Glomerular visceral epithelial cell (primary cell): ENCODE measurements around the gene S100G.
A peak's percentile ranks its signal among the peaks of the same experiment; 100 is the strongest.

Experiments used
- DNase-seq: peaks from one replicate; pipeline ENCODE4 v3.0.0-alpha.2; 2016; ENCODE audit errors: extremely low spot score

S100G gene

GRCh38 chrX:16646366-16647138, 3.4 kb upstream of the S100G start:
- no peak for DNase-seq

GRCh38 chrX:16651391-16652024, 1.6 kb downstream of the S100G start:
- no peak for DNase-seq

DNA sequence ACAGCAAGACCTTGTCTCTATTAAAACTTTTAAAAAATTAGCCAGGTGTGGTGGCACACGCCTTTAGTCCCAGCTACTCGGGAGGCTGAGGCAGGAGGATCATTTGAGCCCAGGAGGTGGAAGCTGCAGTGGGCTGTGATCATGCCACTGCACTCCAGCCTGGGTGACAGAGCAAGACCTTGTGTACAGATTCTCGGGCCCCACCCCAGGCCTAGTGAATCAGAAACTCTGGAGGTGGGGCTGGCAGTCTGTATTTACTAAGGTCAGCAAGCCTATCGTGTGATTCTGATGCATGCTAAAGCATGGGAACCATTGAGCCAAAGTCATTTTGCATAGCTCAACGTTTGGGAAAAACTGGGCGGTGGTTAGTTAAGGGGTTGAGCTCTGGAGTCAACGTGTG, 3.5 kb downstream of the S100G start:
- no peak for DNase-seq

GRCh38 chrX:16654093-16654492, 4.1 kb downstream of the S100G start:
- DNase-seq: no peak

- DNase-seq: no peak
Observed at GRCh38 chrX:16658284-16658683, 8.3 kb downstream of the S100G start.

DNA sequence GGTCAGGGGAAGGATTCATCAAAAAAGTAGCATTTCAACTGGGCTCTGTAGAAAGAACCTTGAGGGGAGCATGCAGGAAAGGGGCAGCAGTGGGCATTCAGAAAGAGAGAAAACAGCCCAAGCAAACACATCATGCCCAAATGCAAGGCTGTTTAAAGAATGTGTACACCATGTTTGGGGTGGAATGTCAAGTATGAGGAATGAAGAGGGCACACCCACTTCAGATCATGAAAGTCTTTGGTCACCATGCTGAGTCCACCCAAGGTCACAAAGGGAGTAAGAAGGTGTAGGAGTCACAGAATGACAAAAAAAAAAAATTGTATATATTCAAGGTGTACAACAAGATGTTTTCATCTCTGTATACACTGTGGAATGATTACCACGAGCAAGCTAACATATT, 9.4 kb downstream of the S100G start:
- no peak for DNase-seq

DNA sequence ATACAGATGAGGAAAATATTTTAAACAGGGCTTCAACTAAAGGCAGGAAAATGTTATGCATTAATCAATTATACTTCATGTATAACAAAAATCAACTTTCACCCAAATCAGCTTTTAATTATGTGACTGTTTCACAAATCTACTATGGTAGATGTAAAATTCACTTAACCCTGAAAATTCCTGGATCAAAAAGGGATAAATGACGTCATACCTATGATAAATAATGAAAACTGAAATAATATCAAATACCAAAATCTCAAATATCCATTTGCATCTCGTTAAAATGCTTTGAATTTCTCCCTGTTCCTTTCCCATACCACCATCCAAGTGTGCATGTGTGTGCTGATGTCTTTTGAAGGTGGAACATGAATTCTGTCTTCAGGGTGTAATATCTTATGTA, 11.5 kb downstream of the S100G start:
- DNase-seq: no peak

- no peak for DNase-seq
Observed at GRCh38 chrX:16662402-16662801, 12.4 kb downstream of the S100G start.

GRCh38 chrX:16664074-16664473, 14.1 kb downstream of the S100G start:
- DNase-seq: no peak

DNA sequence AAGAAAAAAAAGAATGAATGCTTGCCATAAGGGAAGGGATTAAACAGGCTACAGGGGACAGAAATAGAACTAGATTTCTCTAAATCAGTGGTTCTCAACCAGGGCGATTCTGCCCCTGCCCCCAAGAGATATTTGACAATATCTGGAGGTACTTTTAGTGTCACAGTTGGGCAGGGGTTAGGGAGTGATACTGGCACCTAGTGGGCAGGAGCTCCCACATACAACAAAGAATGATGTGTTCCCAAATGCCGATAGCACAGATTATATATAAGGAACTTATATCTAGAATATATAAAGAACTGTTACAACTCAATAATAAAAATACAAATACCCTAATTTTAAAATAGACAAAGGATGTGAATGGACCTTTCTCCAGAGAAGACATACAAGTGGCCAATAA, 14.7 kb downstream of the S100G start:
- DNase-seq: no peak

DNA sequence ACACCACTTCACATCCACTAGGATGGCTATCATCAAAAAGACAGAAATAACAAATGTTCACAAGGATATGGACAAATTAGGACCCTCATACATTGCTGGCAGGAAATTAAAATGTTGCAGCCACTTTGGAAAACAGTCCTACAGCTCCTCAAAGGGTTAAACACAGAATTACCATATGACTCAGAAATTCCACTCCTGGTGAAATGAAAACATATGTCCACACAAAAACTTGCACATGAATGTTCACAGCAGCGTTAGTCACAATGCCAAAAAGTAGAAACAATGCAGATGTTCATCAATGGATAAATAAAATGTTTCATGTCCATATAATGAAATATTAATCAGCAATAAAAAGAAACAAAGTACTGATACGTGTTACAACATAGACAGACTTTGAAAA, 15.1 kb downstream of the S100G start:
- DNase-seq: peak; percentile 6

GRCh38 chrX:16666541-16666940, 16.6 kb downstream of the S100G start:
- DNase-seq: peak; percentile 50

DNA sequence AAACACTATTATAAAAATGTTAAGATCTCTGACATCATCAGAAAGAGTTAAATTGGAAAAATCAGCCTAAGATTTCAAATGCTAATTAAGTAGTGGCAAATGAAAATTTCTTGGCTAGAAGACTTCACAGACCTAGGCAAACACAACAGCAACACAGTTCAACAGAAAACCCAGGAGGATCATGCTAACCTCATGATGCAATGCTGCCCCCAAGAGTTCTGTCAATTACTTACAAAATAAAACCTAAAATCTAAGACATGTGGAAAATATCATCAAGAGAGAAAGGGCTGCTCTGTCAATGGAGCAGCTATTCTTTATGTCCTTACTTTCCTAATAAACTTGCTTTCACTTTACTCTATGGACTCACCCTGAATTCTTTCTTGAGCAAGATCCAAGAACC, 21.0 kb downstream of the S100G start:
- peak; percentile 38 for DNase-seq

GRCh38 chrX:16678689-16679088, 28.7 kb downstream of the S100G start:
- no peak for DNase-seq

GRCh38 chrX:16683007-16683664, 33.2 kb downstream of the S100G start:
- no peak for DNase-seq

DNA sequence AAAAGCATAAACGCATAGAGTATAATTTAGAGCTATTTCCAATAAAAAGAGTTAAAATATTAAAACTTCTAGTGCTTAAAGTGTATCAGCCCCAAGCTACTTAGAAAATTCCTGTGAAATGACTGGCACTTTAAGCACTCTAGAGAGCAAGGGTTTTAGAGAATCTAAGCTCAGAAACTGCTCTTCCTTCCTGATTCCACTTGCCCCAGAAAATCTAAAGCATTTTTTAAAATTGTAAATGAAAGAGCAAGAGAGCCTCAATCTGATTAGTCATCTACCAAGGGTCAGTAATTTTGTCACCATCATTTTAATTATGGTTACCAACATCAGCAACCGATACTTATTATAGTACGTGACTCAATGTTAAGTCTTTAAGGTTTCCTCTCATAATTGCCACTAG, 37.6 kb downstream of the S100G start:
- DNase-seq: peak; percentile 7

DNA sequence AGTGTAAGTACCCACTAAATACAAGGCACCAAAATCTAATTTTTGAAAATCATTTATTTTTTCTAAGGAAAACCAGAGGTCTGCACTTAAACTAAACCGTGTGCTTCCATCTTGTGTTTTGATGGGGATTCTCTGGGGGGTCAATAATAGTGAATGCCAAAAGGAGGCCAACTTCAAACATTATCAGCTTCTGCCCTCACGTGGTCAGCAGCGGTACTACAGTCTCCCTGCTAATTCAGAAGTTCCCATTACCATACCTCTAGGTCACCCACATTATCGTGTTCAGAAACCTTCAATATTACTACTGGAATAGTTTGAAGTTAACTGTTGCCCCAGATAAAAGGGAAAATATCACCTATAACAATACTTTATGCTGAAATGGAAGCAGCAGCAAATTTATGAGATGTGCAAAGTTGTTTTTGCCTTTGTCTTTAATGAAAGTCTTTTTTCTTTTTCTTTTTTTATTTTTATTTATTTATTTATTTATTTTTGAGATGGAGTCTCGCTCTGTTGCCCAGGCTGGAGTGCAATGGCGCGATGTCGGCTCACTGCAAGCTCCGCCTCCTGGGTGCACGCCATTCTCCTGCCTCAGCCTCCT, 45.2 kb downstream of the S100G start:
- DNase-seq: peak; percentile 43

DNA sequence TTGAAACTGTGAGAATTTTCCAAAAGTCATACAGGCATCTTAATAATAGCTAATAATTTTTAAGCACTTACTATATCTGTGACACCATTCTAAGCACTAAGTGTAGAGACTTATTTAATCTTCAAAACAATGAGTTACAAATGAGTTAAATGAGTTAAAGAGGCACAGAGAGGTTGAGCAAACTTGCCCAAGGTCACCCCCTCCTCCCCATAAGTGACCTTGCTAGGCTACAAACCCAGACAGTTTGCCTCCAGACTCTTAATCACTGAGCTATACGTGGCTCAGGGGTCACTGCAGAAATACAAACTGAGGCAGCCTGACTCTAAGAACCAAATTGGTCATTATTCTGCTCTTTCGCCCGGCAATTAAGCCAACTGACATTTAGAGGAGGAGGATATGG, 47.0 kb downstream of the S100G start:
- DNase-seq: no peak

GRCh38 chrX:16699389-16699788, 49.4 kb downstream of the S100G start:
- no peak for DNase-seq

GRCh38 chrX:16700734-16701133, 50.8 kb downstream of the S100G start:
- DNase-seq: no peak

DNA sequence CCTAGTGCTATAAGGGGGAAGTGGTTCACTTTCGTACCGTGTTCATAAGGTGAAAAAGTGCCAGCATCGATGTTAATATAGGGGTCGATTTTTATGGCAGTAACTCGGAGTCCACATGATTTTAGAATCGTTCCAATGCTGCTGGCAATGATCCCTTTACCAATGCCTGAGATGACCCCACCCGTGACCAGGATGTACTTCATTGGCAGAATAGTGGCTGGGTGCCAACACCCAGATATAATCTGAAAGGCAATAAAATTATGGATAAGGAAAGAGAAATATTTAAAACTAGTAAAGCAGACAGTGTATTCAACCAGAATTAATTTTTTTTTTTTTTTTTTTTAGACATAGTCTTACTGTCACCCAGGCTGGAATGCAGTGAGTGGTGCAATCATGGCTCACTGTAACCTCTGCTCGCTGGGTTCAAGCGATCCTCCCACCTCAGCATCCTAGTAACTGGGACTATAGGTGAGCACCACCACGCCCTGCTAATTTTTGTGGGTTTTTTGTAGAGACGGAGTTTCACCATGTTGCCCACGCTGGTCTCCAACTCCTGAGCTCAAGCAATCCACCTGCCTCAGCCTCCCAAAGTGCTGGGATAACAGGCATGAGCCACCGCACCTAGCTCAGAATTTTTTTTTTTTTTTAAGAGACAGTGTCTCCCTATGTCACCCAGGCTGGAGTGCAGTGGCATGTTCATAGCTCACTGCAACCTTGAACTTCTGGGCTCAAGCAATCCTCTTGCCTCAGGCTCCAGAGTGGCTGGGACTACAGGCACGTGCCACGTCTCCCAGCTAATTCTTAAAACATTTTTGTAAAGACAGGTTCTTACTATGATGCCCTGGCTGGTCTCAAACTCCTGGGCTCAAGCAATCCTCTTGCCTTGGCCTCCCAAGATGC, 53.0 kb downstream of the S100G start:
- DNase-seq: no peak
